Measurements from ENCODE around the gene PSTPIP2. TPM values are rescaled to one million over a fixed set of nuclear protein-coding genes. Genes with fewer than 3 reads are reported as not detected.

The PSTPIP2 gene
- total and polyA plus RNA-seq, 2 experiments from 2014 or later, result 1.4 to 2.6 TPM

GRCh38 chr18:46084431-46084830 lies 12.4 kb upstream of the PSTPIP2 start (continued):
- no peak for TF ChIP-seq ZNF462 (CRISPR knock-in tag; IDR thresholded peaks at IDR 0.05)
- TF ChIP-seq, protein P1, sequence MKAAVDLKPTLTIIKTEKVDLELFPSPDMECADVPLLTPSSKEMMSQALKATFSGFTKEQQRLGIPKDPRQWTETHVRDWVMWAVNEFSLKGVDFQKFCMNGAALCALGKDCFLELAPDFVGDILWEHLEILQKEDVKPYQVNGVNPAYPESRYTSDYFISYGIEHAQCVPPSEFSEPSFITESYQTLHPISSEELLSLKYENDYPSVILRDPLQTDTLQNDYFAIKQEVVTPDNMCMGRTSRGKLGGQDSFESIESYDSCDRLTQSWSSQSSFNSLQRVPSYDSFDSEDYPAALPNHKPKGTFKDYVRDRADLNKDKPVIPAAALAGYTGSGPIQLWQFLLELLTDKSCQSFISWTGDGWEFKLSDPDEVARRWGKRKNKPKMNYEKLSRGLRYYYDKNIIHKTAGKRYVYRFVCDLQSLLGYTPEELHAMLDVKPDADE (IDR thresholded peaks at IDR 0.05), result no peak
- no peak for TF ChIP-seq CREB1 (CRISPR knock-in tag; IDR thresholded peaks at IDR 0.05; ENCODE audit: low read depth)
- no peak for TF ChIP-seq STAT1 (IDR thresholded peaks at IDR 0.05; ENCODE audit: unreplicated experiment)
- no peak for TF ChIP-seq CTCF (conservative IDR thresholded peaks at IDR 0.05; ENCODE audit: low read depth in 2 of 2)

DNA sequence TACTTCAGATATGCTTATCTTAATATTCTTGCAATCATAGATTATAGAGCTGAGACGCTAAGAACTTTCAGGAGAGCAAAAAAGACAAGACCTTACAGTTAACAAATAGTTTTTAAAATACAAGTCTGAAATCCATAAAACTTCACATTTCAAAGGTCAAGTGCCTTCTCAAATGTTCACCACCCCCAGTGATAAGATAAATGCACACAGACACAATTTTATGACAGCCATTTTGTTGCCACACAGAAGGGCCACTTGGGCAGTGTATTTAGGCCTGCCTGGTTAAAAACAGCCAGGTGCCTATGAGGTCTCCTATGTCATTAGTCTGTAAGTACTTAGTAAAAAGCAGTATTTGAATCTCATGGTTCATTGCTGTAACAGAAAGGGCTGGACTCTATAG lies 8.1 kb upstream of the PSTPIP2 start:
- no peak overlapping the region for H3K4me3 ChIP-seq
- H3K36me3 ChIP-seq (ENCODE audit: insufficient read depth), result peaks cover 56% of the 10 kb centered on the region
- no peak overlapping the region for H2AFZ ChIP-seq
- H3K27me3 Mint-ChIP-seq (ENCODE audit: insufficient read depth, low read depth, poor library complexity), result peaks cover 2% of the 10 kb centered on the region
- no peak overlapping the region for H3K4me3 Mint-ChIP-seq
- H3K4me1 ChIP-seq (ENCODE audit: insufficient read depth), result no peaks in the 10 kb centered on the region
- H3K36me3 Mint-ChIP-seq (ENCODE audit: low read depth), result peaks cover 67% of the 10 kb centered on the region
- DNase-seq (ENCODE audit: low spot score) (no peak), ATAC-seq (no peak)
- no peaks in the 10 kb centered on the region for H3K79me2 ChIP-seq (replicated peaks; ENCODE audit: insufficient read depth)
- no peaks in the 10 kb centered on the region for H3K4me1 Mint-ChIP-seq
- H3K4me2 ChIP-seq, result no peak overlapping the region
- TF ChIP-seq EZH2 (IDR thresholded peaks at IDR 0.05; ENCODE audit: low read depth, unreplicated experiment) (no peak), JUNB (IDR thresholded peaks at IDR 0.05; ENCODE audit: unreplicated experiment) (no peak), POLR2AphosphoS5 (IDR thresholded peaks at IDR 0.05; ENCODE audit: low read depth) (no peak), CREB1 (CRISPR knock-in tag; IDR thresholded peaks at IDR 0.05; ENCODE audit: low read depth) (no peak)
- H4K20me1 ChIP-seq (replicated peaks; ENCODE audit: insufficient read depth), result peaks cover 31% of the 10 kb centered on the region
- no peak overlapping the region for H3K27ac Mint-ChIP-seq
- H3F3A ChIP-seq (replicated peaks; ENCODE audit: low read depth), result peaks cover 13% of the 10 kb centered on the region; the same call in 1 of the 2 replicates
- H3K27ac ChIP-seq (ENCODE audit: low read depth), result no peak overlapping the region
- H3K9me2 ChIP-seq (ENCODE audit: insufficient read depth), result no peaks in the 10 kb centered on the region
- H3K27me3 ChIP-seq (ENCODE audit: insufficient read depth), result no peaks in the 10 kb centered on the region
- no peaks in the 10 kb centered on the region for H3K9me3 Mint-ChIP-seq
